ENCODE results near the gene UCK2.

UCK2 gene

DNA sequence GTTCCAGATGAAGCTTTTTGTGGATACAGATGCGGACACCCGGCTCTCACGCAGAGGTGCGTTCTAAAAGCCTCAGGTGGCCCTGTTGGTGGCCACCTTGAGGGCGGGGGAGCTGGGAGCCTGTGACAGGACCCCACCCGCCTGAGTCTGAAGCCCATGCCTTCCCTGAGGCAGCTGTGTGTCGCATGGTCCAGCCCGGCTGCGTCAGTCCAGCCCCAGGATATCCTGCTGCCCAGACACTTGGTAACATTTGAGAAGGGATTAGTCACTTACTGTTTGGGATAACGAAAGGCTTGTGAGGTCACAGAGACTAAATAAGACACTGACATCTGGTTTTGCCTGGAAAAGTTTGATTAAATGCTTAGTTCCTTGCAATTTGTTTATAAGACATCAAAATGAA, 68.9 kb downstream of the UCK2 start:
- no peaks in the 10 kb centered on the region for H3K27me3 ChIP-seq (replicated peaks; ENCODE audit: insufficient read depth, low read length)
- H3K27ac ChIP-seq (ENCODE audit: low read length) = peak overlapping the region; percentile 83
- no peak overlapping the region for H3K4me3 ChIP-seq (ENCODE audit: low read length)
- H3K9ac ChIP-seq (ENCODE audit: low read length) = no peak overlapping the region
- TF ChIP-seq EZH2 (optimal IDR thresholded peaks at IDR 0.05; ENCODE audit: low read depth, low read length) = no peak
- TF ChIP-seq, protein P1, sequence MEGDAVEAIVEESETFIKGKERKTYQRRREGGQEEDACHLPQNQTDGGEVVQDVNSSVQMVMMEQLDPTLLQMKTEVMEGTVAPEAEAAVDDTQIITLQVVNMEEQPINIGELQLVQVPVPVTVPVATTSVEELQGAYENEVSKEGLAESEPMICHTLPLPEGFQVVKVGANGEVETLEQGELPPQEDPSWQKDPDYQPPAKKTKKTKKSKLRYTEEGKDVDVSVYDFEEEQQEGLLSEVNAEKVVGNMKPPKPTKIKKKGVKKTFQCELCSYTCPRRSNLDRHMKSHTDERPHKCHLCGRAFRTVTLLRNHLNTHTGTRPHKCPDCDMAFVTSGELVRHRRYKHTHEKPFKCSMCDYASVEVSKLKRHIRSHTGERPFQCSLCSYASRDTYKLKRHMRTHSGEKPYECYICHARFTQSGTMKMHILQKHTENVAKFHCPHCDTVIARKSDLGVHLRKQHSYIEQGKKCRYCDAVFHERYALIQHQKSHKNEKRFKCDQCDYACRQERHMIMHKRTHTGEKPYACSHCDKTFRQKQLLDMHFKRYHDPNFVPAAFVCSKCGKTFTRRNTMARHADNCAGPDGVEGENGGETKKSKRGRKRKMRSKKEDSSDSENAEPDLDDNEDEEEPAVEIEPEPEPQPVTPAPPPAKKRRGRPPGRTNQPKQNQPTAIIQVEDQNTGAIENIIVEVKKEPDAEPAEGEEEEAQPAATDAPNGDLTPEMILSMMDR (IDR thresholded peaks at IDR 0.05; ENCODE audit: low read length) = no peak
- no peak for TF ChIP-seq EZH2phosphoT487 (IDR thresholded peaks at IDR 0.05; ENCODE audit: low read length)
- peaks cover 75% of the 10 kb centered on the region for H3K79me2 ChIP-seq (ENCODE audit: low read length)
- no peaks in the 10 kb centered on the region; the same call in 1 of the 2 replicates for H4K20me1 ChIP-seq (ENCODE audit: insufficient read depth, low read length)
- H3K9me2 ChIP-seq (replicated peaks; ENCODE audit: insufficient read depth, low read length) = no peaks in the 10 kb centered on the region
- peaks cover 25% of the 10 kb centered on the region for H3K4me1 ChIP-seq (ENCODE audit: low read length)
- H3K36me3 ChIP-seq (replicated peaks; ENCODE audit: insufficient read depth, low read length) = peaks cover 2% of the 10 kb centered on the region; the same call in 1 of the 2 replicates
- no peak for DNase-seq
- no peak overlapping the region for H2AFZ ChIP-seq (ENCODE audit: low read length)
- H3F3A ChIP-seq (ENCODE audit: insufficient read depth, low read length) = peaks cover 10% of the 10 kb centered on the region
- H3K9me3 ChIP-seq (replicated peaks; ENCODE audit: insufficient read depth, low read length) = no peaks in the 10 kb centered on the region
- peak overlapping the region; percentile 65 for H3K4me2 ChIP-seq (ENCODE audit: low read depth, low read length)

DNA sequence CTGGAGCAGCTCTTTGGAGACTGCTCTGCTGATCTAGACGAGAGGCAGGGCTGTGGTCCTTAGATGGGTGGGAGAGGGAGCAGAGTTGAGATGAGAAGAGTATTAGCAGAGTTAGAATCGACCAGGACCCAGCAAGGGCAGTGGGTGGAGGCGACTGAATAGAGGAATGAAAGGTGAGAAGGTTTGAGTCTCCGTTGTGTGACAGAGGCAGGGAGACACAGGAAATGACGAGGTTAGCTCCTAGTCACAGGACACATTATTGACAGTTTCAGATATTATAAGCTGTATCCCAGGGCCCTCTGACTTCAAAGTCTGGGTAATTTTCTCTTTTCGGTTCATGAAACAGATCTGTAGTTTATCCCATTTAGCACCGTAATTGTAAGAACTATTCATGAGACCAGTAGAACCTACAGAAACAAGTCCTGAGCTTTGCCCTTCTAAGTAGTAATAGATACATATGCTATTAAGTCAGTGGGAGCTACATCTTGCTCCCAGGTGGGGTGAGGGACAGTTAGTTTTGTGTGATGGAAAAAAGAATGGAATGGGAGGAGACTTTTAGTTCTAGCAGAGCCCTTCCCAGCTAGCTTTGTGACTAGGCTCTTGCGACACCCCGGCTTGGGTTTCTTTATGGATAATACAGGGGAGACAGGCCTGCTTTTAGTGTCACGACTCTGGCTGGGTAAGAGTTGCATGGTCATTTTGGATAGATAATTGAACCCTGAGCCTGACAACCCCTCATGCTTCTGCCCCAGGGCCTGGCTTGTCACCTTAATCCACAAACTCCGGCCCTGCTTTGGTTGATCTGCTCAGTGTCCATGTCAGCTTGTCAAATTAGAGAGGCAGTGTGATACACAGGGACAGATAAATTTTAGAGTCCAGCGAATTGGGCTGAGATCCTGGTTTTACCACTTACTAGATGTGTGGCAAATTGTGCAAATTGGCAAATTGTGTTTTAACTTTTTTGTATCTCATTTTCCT, 70.2 kb downstream of the UCK2 start:
- peak; percentile 80 for DNase-seq
- H4K20me1 ChIP-seq (ENCODE audit: insufficient read depth, low read length) = no peaks in the 10 kb centered on the region
- H3K79me2 ChIP-seq (ENCODE audit: low read length) = peaks cover 68% of the 10 kb centered on the region
- H3K4me2 ChIP-seq (ENCODE audit: low read depth, low read length) = peak overlapping the region; percentile 65
- peak overlapping the region; percentile 16; the same call in 1 of the 2 replicates for H3K4me3 ChIP-seq (ENCODE audit: low read length)
- H3K9me3 ChIP-seq (replicated peaks; ENCODE audit: insufficient read depth, low read length) = no peaks in the 10 kb centered on the region
- peak overlapping the region; percentile 83 for H3K27ac ChIP-seq (ENCODE audit: low read length)
- H3K9me2 ChIP-seq (replicated peaks; ENCODE audit: insufficient read depth, low read length) = no peaks in the 10 kb centered on the region
- peaks cover 25% of the 10 kb centered on the region for H3K4me1 ChIP-seq (ENCODE audit: low read length)
- no peak overlapping the region for H2AFZ ChIP-seq (ENCODE audit: low read length)
- TF ChIP-seq EZH2 (optimal IDR thresholded peaks at IDR 0.05; ENCODE audit: low read depth, low read length) (no peak), EZH2phosphoT487 (IDR thresholded peaks at IDR 0.05; ENCODE audit: low read length) (no peak)
- TF ChIP-seq, protein P1 (IDR thresholded peaks at IDR 0.05; ENCODE audit: low read length) = no peak
- H3K27me3 ChIP-seq (replicated peaks; ENCODE audit: insufficient read depth, low read length) = no peaks in the 10 kb centered on the region
- H3K9ac ChIP-seq (ENCODE audit: low read length) = peak overlapping the region; percentile 46
- H3F3A ChIP-seq (ENCODE audit: insufficient read depth, low read length) = peaks cover 10% of the 10 kb centered on the region
- H3K36me3 ChIP-seq (replicated peaks; ENCODE audit: insufficient read depth, low read length) = peaks cover 5% of the 10 kb centered on the region; the same call in 1 of the 2 replicates

DNA sequence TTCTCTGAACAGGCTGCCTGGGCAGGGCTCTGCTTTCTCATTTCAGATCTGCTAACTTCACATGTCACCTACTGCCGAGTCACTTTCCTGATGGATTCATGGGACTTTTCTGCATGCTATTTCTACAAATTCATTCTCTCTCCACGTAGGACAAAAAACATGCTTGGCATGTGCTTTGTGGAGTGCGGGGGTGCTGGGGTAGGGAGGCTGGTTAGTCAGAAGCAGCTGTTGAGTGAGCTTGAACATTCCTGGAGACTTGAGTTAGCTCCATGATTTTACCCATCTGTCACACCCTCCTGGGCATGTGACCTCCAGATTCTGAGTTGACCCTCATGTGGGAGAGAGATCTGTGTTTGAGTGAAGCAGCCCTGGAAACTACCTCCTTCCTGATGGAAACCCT, 71.4 kb downstream of the UCK2 start:
- H3K79me2 ChIP-seq (ENCODE audit: low read length) = peaks cover 74% of the 10 kb centered on the region
- DNase-seq = no peak
- H3K27me3 ChIP-seq (replicated peaks; ENCODE audit: insufficient read depth, low read length) = no peaks in the 10 kb centered on the region
- H3F3A ChIP-seq (ENCODE audit: insufficient read depth, low read length) = peaks cover 10% of the 10 kb centered on the region
- no peak for TF ChIP-seq EZH2phosphoT487 (IDR thresholded peaks at IDR 0.05; ENCODE audit: low read length)
- no peak for TF ChIP-seq EZH2 (optimal IDR thresholded peaks at IDR 0.05; ENCODE audit: low read depth, low read length)
- TF ChIP-seq, protein P1 (IDR thresholded peaks at IDR 0.05; ENCODE audit: low read length) = no peak
- H3K9me2 ChIP-seq (replicated peaks; ENCODE audit: insufficient read depth, low read length) = no peaks in the 10 kb centered on the region
- H3K4me1 ChIP-seq (ENCODE audit: low read length) = peaks cover 25% of the 10 kb centered on the region
- H4K20me1 ChIP-seq (ENCODE audit: insufficient read depth, low read length) = no peaks in the 10 kb centered on the region
- peaks cover 5% of the 10 kb centered on the region; the same call in 1 of the 2 replicates for H3K36me3 ChIP-seq (replicated peaks; ENCODE audit: insufficient read depth, low read length)
- H2AFZ ChIP-seq (ENCODE audit: low read length) = no peak overlapping the region
- H3K27ac ChIP-seq (ENCODE audit: low read length) = no peak overlapping the region
- no peak overlapping the region for H3K4me2 ChIP-seq (ENCODE audit: low read depth, low read length)
- no peak overlapping the region for H3K9ac ChIP-seq (ENCODE audit: low read length)
- no peaks in the 10 kb centered on the region for H3K9me3 ChIP-seq (replicated peaks; ENCODE audit: insufficient read depth, low read length)
- no peak overlapping the region for H3K4me3 ChIP-seq (ENCODE audit: low read length)

All from MM.1S (cell line).